ENCODE measurements around the gene RCAN2.

Gene RCAN2

DNA sequence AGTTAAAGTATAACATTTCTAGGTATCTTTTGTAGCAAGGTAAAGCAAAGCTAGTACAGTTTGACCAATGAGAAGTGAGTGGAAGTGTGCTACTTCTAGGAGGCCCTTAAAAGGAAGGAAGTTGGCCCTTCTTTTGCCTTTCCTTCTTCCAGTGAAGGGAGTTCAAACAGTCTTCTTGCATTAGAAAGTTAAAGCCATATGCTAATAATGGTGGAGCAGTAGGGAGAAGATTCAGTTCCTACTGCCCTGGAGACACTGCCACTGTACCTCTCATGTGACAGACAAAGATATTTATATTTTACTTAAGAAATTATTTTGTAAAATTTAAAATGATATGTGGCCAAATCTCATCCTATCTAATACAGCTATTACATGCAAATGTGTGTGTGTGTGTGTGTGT is 26.0 kb upstream of the RCAN2 start:
- no peak overlapping the region for H4K91ac ChIP-seq (ENCODE audit: low read depth, low read length, poor library complexity)
- no peak overlapping the region for H4K8ac ChIP-seq (ENCODE audit: low read depth, low read length)
- H2BK15ac ChIP-seq (ENCODE audit: low read length), result no peak overlapping the region
- no peak overlapping the region for H3K14ac ChIP-seq (ENCODE audit: low read length)
- no peak for DNase-seq (ENCODE audit: low spot score)
- no peak overlapping the region for H2BK5ac ChIP-seq (ENCODE audit: low read length)
- H3K4me1 ChIP-seq (ENCODE audit: control insufficient read depth in 2 of 2, insufficient read depth in 1 of 2, low read depth in 1 of 2, low read length in 2 of 2), result no peaks in the 10 kb centered on the region
- no peaks in the 10 kb centered on the region for H3K27me3 ChIP-seq (ENCODE audit: control insufficient read depth in 3 of 3, insufficient read depth in 3 of 3, low read depth in 1 of 3, low read length in 3 of 3)
- no peak overlapping the region for H2AK5ac ChIP-seq (ENCODE audit: low read depth, low read length)
- no peak overlapping the region for H3K4me2 ChIP-seq (ENCODE audit: insufficient read depth, low read length, poor library complexity, severe bottlenecking)
- H3K23ac ChIP-seq (ENCODE audit: low read depth, low read length, poor library complexity), result no peak overlapping the region
- no peak overlapping the region for H3K4me3 ChIP-seq (ENCODE audit: low read length in 2 of 2)
- no peaks in the 10 kb centered on the region for H3K79me1 ChIP-seq (ENCODE audit: low read depth, low read length)
- H3K4ac ChIP-seq (ENCODE audit: low read length), result no peak overlapping the region
- no peak overlapping the region for H3K18ac ChIP-seq (ENCODE audit: low read length)
- H3K27ac ChIP-seq (replicated peaks; ENCODE audit: low read length), result no peak overlapping the region
- no peak overlapping the region for H2BK120ac ChIP-seq (ENCODE audit: low read depth, low read length)
- no peak overlapping the region for H2AFZ ChIP-seq (ENCODE audit: low read length)
- no peak overlapping the region for H2BK12ac ChIP-seq (ENCODE audit: low read length)
- H3K9ac ChIP-seq (ENCODE audit: low read depth, low read length, poor library complexity), result no peak overlapping the region
- no peaks in the 10 kb centered on the region for H3K36me3 ChIP-seq (replicated peaks in 1 of 2; ENCODE audit: control insufficient read depth in 2 of 2, insufficient read depth in 2 of 2, low read length in 2 of 2)
- no peaks in the 10 kb centered on the region for H3K9me3 ChIP-seq (replicated peaks in 1 of 2; ENCODE audit: control insufficient read depth in 2 of 2, insufficient read depth in 1 of 2, low read depth in 1 of 2, low read length in 2 of 2)

DNA sequence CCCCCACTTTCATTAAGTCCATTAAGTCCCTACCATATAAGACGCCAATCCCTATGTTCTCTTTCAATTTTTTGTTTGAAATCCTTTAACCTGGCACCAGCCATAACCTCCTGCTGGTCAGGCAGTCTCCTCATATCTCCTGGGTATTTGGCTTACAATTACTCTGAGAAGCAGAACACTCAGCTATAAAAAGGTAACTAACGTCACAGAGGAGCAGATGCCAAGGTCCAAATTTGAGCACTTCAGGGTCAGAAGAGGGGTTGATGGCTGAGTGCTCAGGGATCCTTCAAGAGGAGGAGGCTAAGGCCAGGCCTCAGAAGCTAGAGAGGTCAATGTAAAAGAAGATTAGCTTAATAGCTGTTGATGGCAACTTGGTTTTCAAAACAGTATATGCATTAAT is 22.3 kb upstream of the RCAN2 start:
- no peaks in the 10 kb centered on the region for H3K79me1 ChIP-seq (ENCODE audit: low read depth, low read length)
- H3K4me3 ChIP-seq (ENCODE audit: low read length in 2 of 2), result no peak overlapping the region
- no peak overlapping the region for H3K27ac ChIP-seq (replicated peaks; ENCODE audit: low read length)
- no peaks in the 10 kb centered on the region for H3K27me3 ChIP-seq (ENCODE audit: control insufficient read depth in 3 of 3, insufficient read depth in 3 of 3, low read depth in 1 of 3, low read length in 3 of 3)
- H2BK12ac ChIP-seq (ENCODE audit: low read length), result no peak overlapping the region
- H4K8ac ChIP-seq (ENCODE audit: low read depth, low read length), result no peak overlapping the region
- H3K18ac ChIP-seq (ENCODE audit: low read length), result no peak overlapping the region
- H4K91ac ChIP-seq (ENCODE audit: low read depth, low read length, poor library complexity), result no peak overlapping the region
- H3K23ac ChIP-seq (ENCODE audit: low read depth, low read length, poor library complexity), result no peak overlapping the region
- no peak overlapping the region for H2BK5ac ChIP-seq (ENCODE audit: low read length)
- no peak overlapping the region for H3K9ac ChIP-seq (ENCODE audit: low read depth, low read length, poor library complexity)
- no peak overlapping the region for H2BK15ac ChIP-seq (ENCODE audit: low read length)
- H3K36me3 ChIP-seq (replicated peaks in 1 of 2; ENCODE audit: control insufficient read depth in 2 of 2, insufficient read depth in 2 of 2, low read length in 2 of 2), result no peaks in the 10 kb centered on the region
- no peak overlapping the region for H3K4ac ChIP-seq (ENCODE audit: low read length)
- H3K4me2 ChIP-seq (ENCODE audit: insufficient read depth, low read length, poor library complexity, severe bottlenecking), result no peak overlapping the region
- no peak overlapping the region for H2BK120ac ChIP-seq (ENCODE audit: low read depth, low read length)
- H2AFZ ChIP-seq (ENCODE audit: low read length), result no peak overlapping the region
- no peak for DNase-seq (ENCODE audit: low spot score)
- H3K14ac ChIP-seq (ENCODE audit: low read length), result no peak overlapping the region
- H3K4me1 ChIP-seq (ENCODE audit: control insufficient read depth in 2 of 2, insufficient read depth in 1 of 2, low read depth in 1 of 2, low read length in 2 of 2), result no peaks in the 10 kb centered on the region
- peaks cover 0 to 2% of the 10 kb centered on the region in 2 donors for H3K9me3 ChIP-seq (replicated peaks in 1 of 2; ENCODE audit: control insufficient read depth in 2 of 2, insufficient read depth in 1 of 2, low read depth in 1 of 2, low read length in 2 of 2)
- no CpG with 5 or more reads among the region's 2 CpGs for WGBS, 2 donors (ENCODE audit: extremely low coverage in 2 of 2, insufficient read length in 2 of 2, insufficient replicate concordance in 1 of 2)
- no peak overlapping the region for H2AK5ac ChIP-seq (ENCODE audit: low read depth, low read length)

DNA sequence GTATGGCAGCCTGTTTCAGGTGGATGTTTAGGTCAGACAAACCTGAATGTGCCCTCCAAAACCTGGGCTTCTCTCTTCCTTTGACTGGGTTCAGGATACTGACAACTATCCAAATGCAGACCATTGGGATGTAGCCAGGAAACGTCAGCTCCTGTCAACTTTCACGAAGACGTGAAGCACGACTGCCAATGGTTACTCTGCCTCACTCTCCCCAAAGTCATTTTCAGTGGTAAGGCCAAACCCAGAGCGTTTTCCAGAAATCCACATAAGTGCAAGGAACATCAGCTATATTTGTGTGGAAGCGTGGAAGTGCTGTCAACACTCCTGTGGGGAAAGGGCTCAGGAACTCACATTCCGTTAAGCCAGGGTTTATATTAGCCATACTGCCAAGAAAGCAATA is 20.1 kb upstream of the RCAN2 start:
- Histone ChIP-seq H2BK5ac (ENCODE audit: low read length) (no peak overlapping the region), H3K27ac (replicated peaks; ENCODE audit: low read length) (no peak overlapping the region), H3K9me3 (replicated peaks in 1 of 2; ENCODE audit: control insufficient read depth in 2 of 2, insufficient read depth in 1 of 2, low read depth in 1 of 2, low read length in 2 of 2) (peaks cover 0 to 2% of the 10 kb centered on the region in 2 donors), H4K91ac (ENCODE audit: low read depth, low read length, poor library complexity) (no peak overlapping the region), H3K36me3 (replicated peaks in 1 of 2; ENCODE audit: control insufficient read depth in 2 of 2, insufficient read depth in 2 of 2, low read length in 2 of 2) (no peaks in the 10 kb centered on the region), H2BK120ac (ENCODE audit: low read depth, low read length) (no peak overlapping the region), H3K18ac (ENCODE audit: low read length) (no peak overlapping the region), H2AFZ (ENCODE audit: low read length) (no peak overlapping the region), H3K4me2 (ENCODE audit: insufficient read depth, low read length, poor library complexity, severe bottlenecking) (no peak overlapping the region), H2BK15ac (ENCODE audit: low read length) (no peak overlapping the region), H3K9ac (ENCODE audit: low read depth, low read length, poor library complexity) (no peak overlapping the region), H3K23ac (ENCODE audit: low read depth, low read length, poor library complexity) (no peak overlapping the region), H3K27me3 (ENCODE audit: control insufficient read depth in 3 of 3, insufficient read depth in 3 of 3, low read depth in 1 of 3, low read length in 3 of 3) (no peaks in the 10 kb centered on the region), H3K14ac (ENCODE audit: low read length) (no peak overlapping the region), H3K4ac (ENCODE audit: low read length) (no peak overlapping the region), H3K79me1 (ENCODE audit: low read depth, low read length) (no peaks in the 10 kb centered on the region), H3K4me1 (ENCODE audit: control insufficient read depth in 2 of 2, insufficient read depth in 1 of 2, low read depth in 1 of 2, low read length in 2 of 2) (no peaks in the 10 kb centered on the region), H3K4me3 (ENCODE audit: low read length in 2 of 2) (no peak overlapping the region), H4K8ac (ENCODE audit: low read depth, low read length) (no peak overlapping the region), H2BK12ac (ENCODE audit: low read length) (no peak overlapping the region), H2AK5ac (ENCODE audit: low read depth, low read length) (no peak overlapping the region)
- WGBS, 2 donors (ENCODE audit: extremely low coverage in 2 of 2, insufficient read length in 2 of 2, insufficient replicate concordance in 1 of 2), result no CpG with 5 or more reads among the region's 7 CpGs
- DNase-seq (ENCODE audit: low spot score), result no peak

DNA sequence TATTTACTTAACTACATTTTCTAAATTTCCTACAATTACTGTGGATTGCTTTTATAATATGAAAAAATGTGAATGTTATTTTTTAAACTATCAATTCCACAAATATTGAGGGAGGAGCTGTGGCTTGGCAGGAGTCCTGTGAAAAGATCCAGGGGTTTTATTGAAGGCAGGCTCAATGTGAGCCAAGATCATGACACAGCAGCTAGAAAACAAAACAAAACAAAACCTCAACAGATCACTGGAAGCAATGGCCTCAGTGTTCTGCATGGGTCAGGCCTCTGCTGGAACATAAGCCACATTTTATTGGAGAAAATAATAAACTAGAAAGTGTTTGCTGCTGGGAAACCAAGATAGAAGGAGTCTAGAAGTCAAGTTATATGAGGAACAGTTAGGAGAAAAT is 19.4 kb upstream of the RCAN2 start:
- Histone ChIP-seq H2BK12ac (ENCODE audit: low read length) (no peak overlapping the region), H3K4me2 (ENCODE audit: insufficient read depth, low read length, poor library complexity, severe bottlenecking) (no peak overlapping the region), H3K9me3 (replicated peaks in 1 of 2; ENCODE audit: control insufficient read depth in 2 of 2, insufficient read depth in 1 of 2, low read depth in 1 of 2, low read length in 2 of 2) (peaks cover 0 to 2% of the 10 kb centered on the region in 2 donors), H3K27me3 (ENCODE audit: control insufficient read depth in 3 of 3, insufficient read depth in 3 of 3, low read depth in 1 of 3, low read length in 3 of 3) (no peaks in the 10 kb centered on the region), H3K23ac (ENCODE audit: low read depth, low read length, poor library complexity) (no peak overlapping the region), H3K79me1 (ENCODE audit: low read depth, low read length) (no peaks in the 10 kb centered on the region), H2BK5ac (ENCODE audit: low read length) (no peak overlapping the region), H3K4me3 (ENCODE audit: low read length in 2 of 2) (no peak overlapping the region), H2BK120ac (ENCODE audit: low read depth, low read length) (no peak overlapping the region), H3K18ac (ENCODE audit: low read length) (no peak overlapping the region), H2BK15ac (ENCODE audit: low read length) (no peak overlapping the region), H4K91ac (ENCODE audit: low read depth, low read length, poor library complexity) (no peak overlapping the region), H3K9ac (ENCODE audit: low read depth, low read length, poor library complexity) (no peak overlapping the region), H4K8ac (ENCODE audit: low read depth, low read length) (no peak overlapping the region), H3K27ac (replicated peaks; ENCODE audit: low read length) (no peak overlapping the region), H3K36me3 (replicated peaks in 1 of 2; ENCODE audit: control insufficient read depth in 2 of 2, insufficient read depth in 2 of 2, low read length in 2 of 2) (no peaks in the 10 kb centered on the region), H3K14ac (ENCODE audit: low read length) (no peak overlapping the region), H3K4ac (ENCODE audit: low read length) (no peak overlapping the region), H2AFZ (ENCODE audit: low read length) (no peak overlapping the region), H3K4me1 (ENCODE audit: control insufficient read depth in 2 of 2, insufficient read depth in 1 of 2, low read depth in 1 of 2, low read length in 2 of 2) (no peaks in the 10 kb centered on the region), H2AK5ac (ENCODE audit: low read depth, low read length) (no peak overlapping the region)
- DNase-seq (ENCODE audit: low spot score), result no peak
